ENCODE results near the gene CYP4V2. TPM values are rescaled to one million over a fixed set of nuclear protein-coding genes. Genes with fewer than 3 reads are reported as not detected.

Gene CYP4V2
- total and polyA plus RNA-seq, 2 experiments from 2014 or later: 12.2 to 24.6 TPM

GRCh38 chr4:186217733-186218293, 26.4 kb downstream of the CYP4V2 start:
- H3K9me3 ChIP-seq (ENCODE audit: low read depth): no peaks in the 10 kb centered on the region
- no peaks in the 10 kb centered on the region for H4K20me1 ChIP-seq (ENCODE audit: insufficient read depth, poor library complexity, severe bottlenecking)
- 35% methylated on average over 1 of the region's 1 CpG for WGBS (ENCODE audit: low lambda C conversion rate, missing lambda C conversion rate)
- no peak overlapping the region for H3K27ac ChIP-seq
- TF ChIP-seq, protein P1, sequence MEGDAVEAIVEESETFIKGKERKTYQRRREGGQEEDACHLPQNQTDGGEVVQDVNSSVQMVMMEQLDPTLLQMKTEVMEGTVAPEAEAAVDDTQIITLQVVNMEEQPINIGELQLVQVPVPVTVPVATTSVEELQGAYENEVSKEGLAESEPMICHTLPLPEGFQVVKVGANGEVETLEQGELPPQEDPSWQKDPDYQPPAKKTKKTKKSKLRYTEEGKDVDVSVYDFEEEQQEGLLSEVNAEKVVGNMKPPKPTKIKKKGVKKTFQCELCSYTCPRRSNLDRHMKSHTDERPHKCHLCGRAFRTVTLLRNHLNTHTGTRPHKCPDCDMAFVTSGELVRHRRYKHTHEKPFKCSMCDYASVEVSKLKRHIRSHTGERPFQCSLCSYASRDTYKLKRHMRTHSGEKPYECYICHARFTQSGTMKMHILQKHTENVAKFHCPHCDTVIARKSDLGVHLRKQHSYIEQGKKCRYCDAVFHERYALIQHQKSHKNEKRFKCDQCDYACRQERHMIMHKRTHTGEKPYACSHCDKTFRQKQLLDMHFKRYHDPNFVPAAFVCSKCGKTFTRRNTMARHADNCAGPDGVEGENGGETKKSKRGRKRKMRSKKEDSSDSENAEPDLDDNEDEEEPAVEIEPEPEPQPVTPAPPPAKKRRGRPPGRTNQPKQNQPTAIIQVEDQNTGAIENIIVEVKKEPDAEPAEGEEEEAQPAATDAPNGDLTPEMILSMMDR (IDR thresholded peaks at IDR 0.05; ENCODE audit: poor library complexity): no peak
- H3K4me3 ChIP-seq: no peak overlapping the region
- H3K79me2 ChIP-seq: no peaks in the 10 kb centered on the region
- H3K9me2 ChIP-seq (replicated peaks; ENCODE audit: insufficient read depth): no peaks in the 10 kb centered on the region
- no peaks in the 10 kb centered on the region for H3K4me1 ChIP-seq (ENCODE audit: insufficient read depth)
- DNase-seq (ENCODE audit: low spot score): peak; percentile 18
- H3K36me3 ChIP-seq (replicated peaks; ENCODE audit: insufficient read depth, low read depth): no peaks in the 10 kb centered on the region
- H3K4me2 ChIP-seq: no peak overlapping the region
- H3K27me3 ChIP-seq: no peaks in the 10 kb centered on the region
- no peak overlapping the region for H2AFZ ChIP-seq

GRCh38 chr4:186221624-186222023, 30.3 kb downstream of the CYP4V2 start:
- Histone ChIP-seq H3K9me3 (ENCODE audit: low read depth) (no peaks in the 10 kb centered on the region), H3K27ac (no peak overlapping the region), H3K79me2 (no peaks in the 10 kb centered on the region), H3K4me3 (no peak overlapping the region), H3K4me2 (no peak overlapping the region), H3K4me1 (ENCODE audit: insufficient read depth) (no peaks in the 10 kb centered on the region), H3K9me2 (replicated peaks; ENCODE audit: insufficient read depth) (no peaks in the 10 kb centered on the region), H4K20me1 (ENCODE audit: insufficient read depth, poor library complexity, severe bottlenecking) (no peaks in the 10 kb centered on the region), H3K27me3 (no peaks in the 10 kb centered on the region), H3K36me3 (replicated peaks; ENCODE audit: insufficient read depth, low read depth) (no peaks in the 10 kb centered on the region), H2AFZ (no peak overlapping the region)
- DNase-seq (ENCODE audit: low spot score): no peak
- 70% methylated on average over 1 of the region's 1 CpG for WGBS (ENCODE audit: low lambda C conversion rate, missing lambda C conversion rate)
- TF ChIP-seq, protein P1 (IDR thresholded peaks at IDR 0.05; ENCODE audit: poor library complexity): no peak
- no peak for TF ChIP-seq EZH2 (IDR thresholded peaks at IDR 0.05; ENCODE audit: borderline replicate concordance)

DNA sequence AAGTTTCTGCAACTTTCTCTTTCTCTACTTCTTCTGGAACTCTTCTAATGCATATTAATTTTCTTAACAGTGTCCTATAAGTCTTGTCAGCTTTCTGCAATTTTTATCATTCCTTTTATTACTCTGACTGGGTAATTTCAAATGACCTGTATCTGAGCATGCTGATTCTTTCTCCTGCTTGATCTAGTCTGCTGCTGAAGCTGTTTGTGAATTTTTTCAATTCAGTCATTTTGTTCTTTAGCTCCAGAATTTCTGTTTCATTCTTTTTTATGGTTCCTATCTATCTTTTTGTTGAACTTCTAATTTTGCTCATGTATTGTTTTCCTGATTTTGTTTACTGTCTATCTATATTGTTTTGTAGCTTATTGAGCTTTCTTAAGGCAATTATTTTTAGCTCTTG, 34.5 kb downstream of the CYP4V2 start:
- no peaks in the 10 kb centered on the region for H3K36me3 ChIP-seq (replicated peaks; ENCODE audit: insufficient read depth, low read depth)
- no peak for TF ChIP-seq EZH2 (IDR thresholded peaks at IDR 0.05; ENCODE audit: borderline replicate concordance)
- TF ChIP-seq EZH2phosphoT487 (IDR thresholded peaks at IDR 0.05; ENCODE audit: low read depth, severe bottlenecking, unreplicated experiment): no peak
- TF ChIP-seq, protein P1 (IDR thresholded peaks at IDR 0.05; ENCODE audit: poor library complexity): no peak

More for the DNA sequence above, 34.5 kb downstream of the CYP4V2 start:
- DNase-seq (ENCODE audit: low spot score): no peak
- no peak overlapping the region for H3K27ac ChIP-seq
- H3K9me2 ChIP-seq (replicated peaks; ENCODE audit: insufficient read depth): no peaks in the 10 kb centered on the region
- H3K4me1 ChIP-seq (ENCODE audit: insufficient read depth): no peaks in the 10 kb centered on the region
- no peaks in the 10 kb centered on the region for H3K79me2 ChIP-seq
- no peak overlapping the region for H3K4me3 ChIP-seq
- H2AFZ ChIP-seq: no peak overlapping the region
- H3K9me3 ChIP-seq (ENCODE audit: low read depth): no peaks in the 10 kb centered on the region
- H3K4me2 ChIP-seq: no peak overlapping the region
- H3K27me3 ChIP-seq: no peaks in the 10 kb centered on the region
- H4K20me1 ChIP-seq (ENCODE audit: insufficient read depth, poor library complexity, severe bottlenecking): no peaks in the 10 kb centered on the region

Data from hepatocyte (in vitro differentiated cells).